HEK293 (cell line): ENCODE data around the gene PLAC8L1.

ENCODE experiments used
- CTCF ChIA-PET: fragments of 350-600 bp; formaldehyde crosslinking; extraction: SDS; loops from one replicate; lab custom pipeline; 2021; ENCODE audit warnings: antibody characterized with exemption; lab: Yijun Ruan, JAX
- POLR2A ChIA-PET: fragments of 300-600 bp; formaldehyde crosslinking; extraction: SDS; loops from one replicate; lab custom pipeline; 2020; ENCODE audit warnings: antibody characterized with exemption, inconsistent platforms; lab: Yijun Ruan, JAX
- H3K27ac ChIP-seq: fragments of 200-500 bp; sonication (Bioruptor generic); 2 replicates; pipeline ENCODE4 v1.5.1; 2014; ENCODE audit warnings: low read depth, low read length, control low read depth, inconsistent platforms; ENCODE audit errors: extremely low read depth
- H3K36me3 ChIP-seq, 2 experiments: fragments of 200-500 bp in 1 of 2; sonication (Bioruptor generic) in 1 of 2; 1 replicate in 1 of 2; 2 replicates in 1 of 2; pipeline ENCODE4 v1.5.1; 2014 to 2017; ENCODE audit warnings: inconsistent platforms in 2 of 2, low read length in 2 of 2; ENCODE audit not compliant: control insufficient read depth in 2 of 2, insufficient read depth in 1 of 2
- H3K4me1 ChIP-seq: fragments of 200-500 bp; sonication (Bioruptor generic); 2 replicates; pipeline ENCODE4 v1.5.1; 2014; ENCODE audit warnings: mild to moderate bottlenecking, low read length, inconsistent platforms; ENCODE audit not compliant: control insufficient read depth, insufficient read depth
- H3K4me3 ChIP-seq: 2 replicates; pipeline ENCODE4 v1.5.1; 2011; ENCODE audit warnings: low read depth, mild to moderate bottlenecking, control low read depth, low read length, moderate library complexity
- H3K9me3 ChIP-seq: fragments of 200-500 bp; sonication (Bioruptor generic); 2 replicates; pipeline ENCODE4 v1.5.1; 2014; ENCODE audit warnings: low read depth, low read length, inconsistent platforms; ENCODE audit not compliant: control insufficient read depth, insufficient read depth
- GLI2 ChIP-seq: fragments of 450-650 bp; formaldehyde crosslinking; IDR thresholded peaks from 2 replicates; pipeline ENCODE4; 2017; ENCODE audit warnings: missing biosample characterization, missing genetic modification characterization, low read depth, borderline replicate concordance
- GLIS1 ChIP-seq: fragments of 450-650 bp; formaldehyde crosslinking; IDR thresholded peaks from 2 replicates; pipeline ENCODE4 v1.5.1; 2016; ENCODE audit warnings: missing biosample characterization, missing genetic modification characterization
- HOXC10 ChIP-seq: sonication (generic); formaldehyde crosslinking; IDR thresholded peaks from 2 replicates; pipeline ENCODE4 v1.8.1; 2023; ENCODE audit warnings: mild to moderate bottlenecking, missing genetic modification reagents
- HOXD13 ChIP-seq: sonication (generic); formaldehyde crosslinking; IDR thresholded peaks from 2 replicates; pipeline ENCODE4 v1.8.0; 2022; ENCODE audit warnings: missing genetic modification reagents, borderline replicate concordance
- SCRT2 ChIP-seq: fragments of 450-650 bp; formaldehyde crosslinking; IDR thresholded peaks from 2 replicates; pipeline ENCODE4 v1.5.1; 2016; ENCODE audit warnings: missing biosample characterization, missing genetic modification characterization
- WT1 ChIP-seq: fragments of 450-650 bp; formaldehyde crosslinking; IDR thresholded peaks from 2 replicates; pipeline ENCODE4 v1.5.1; 2016; ENCODE audit warnings: missing biosample characterization, missing genetic modification characterization
- ZFP3 ChIP-seq: fragments of 450-650 bp; formaldehyde crosslinking; IDR thresholded peaks from 2 replicates; pipeline ENCODE4 v1.5.1; 2016; ENCODE audit warnings: low read depth, missing biosample characterization, missing genetic modification characterization
- ZFP41 ChIP-seq: fragments of 450-650 bp; formaldehyde crosslinking; IDR thresholded peaks from 2 replicates; pipeline ENCODE4 v1.5.1; 2016; ENCODE audit warnings: missing biosample characterization, missing genetic modification characterization, borderline replicate concordance
- ZNF10 ChIP-seq: fragments of 450-650 bp; formaldehyde crosslinking; IDR thresholded peaks from 2 replicates; pipeline ENCODE4 v1.5.1; 2017; ENCODE audit warnings: missing biosample characterization, missing genetic modification characterization
- ZNF133 ChIP-seq: fragments of 450-650 bp; formaldehyde crosslinking; IDR thresholded peaks from 2 replicates; pipeline ENCODE4 v1.5.1; 2016; ENCODE audit warnings: missing biosample characterization, missing genetic modification characterization
- ZNF146 ChIP-seq: fragments of 450-650 bp; formaldehyde crosslinking; IDR thresholded peaks from 2 replicates; pipeline ENCODE4 v1.5.1; 2016; ENCODE audit warnings: missing biosample characterization, missing genetic modification characterization
- ZNF155 ChIP-seq: fragments of 450-650 bp; formaldehyde crosslinking; IDR thresholded peaks from 2 replicates; pipeline ENCODE4 v1.5.1; 2016; ENCODE audit warnings: missing biosample characterization, missing genetic modification characterization
- ZNF292 ChIP-seq: fragments of 450-650 bp; formaldehyde crosslinking; IDR thresholded peaks from 2 replicates; pipeline ENCODE4 v1.5.1; 2016; ENCODE audit warnings: low read depth, missing biosample characterization, missing genetic modification characterization, borderline replicate concordance
- ZNF354C ChIP-seq: fragments of 450-650 bp; formaldehyde crosslinking; IDR thresholded peaks from 2 replicates; pipeline ENCODE4 v1.5.1; 2016; ENCODE audit warnings: missing biosample characterization, missing genetic modification characterization, low read depth, borderline replicate concordance
- ZNF37A ChIP-seq: fragments of 450-650 bp; IDR thresholded peaks from 2 replicates; pipeline ENCODE4 v1.5.1; 2018; ENCODE audit warnings: missing biosample characterization, missing genetic modification characterization
- ZNF391 ChIP-seq: fragments of 450-650 bp; formaldehyde crosslinking; IDR thresholded peaks from 2 replicates; pipeline ENCODE4 v1.5.1; 2016; ENCODE audit warnings: low read depth, missing biosample characterization, missing genetic modification characterization, borderline replicate concordance
- ZNF449 ChIP-seq: fragments of 450-650 bp; formaldehyde crosslinking; IDR thresholded peaks from 2 replicates; pipeline ENCODE4 v1.5.1; 2017; ENCODE audit warnings: missing biosample characterization, mild to moderate bottlenecking, missing genetic modification characterization, moderate library complexity
- ZNF510 ChIP-seq: fragments of 450-650 bp; formaldehyde crosslinking; IDR thresholded peaks from 2 replicates; pipeline ENCODE4 v1.5.1; 2018; ENCODE audit warnings: mild to moderate bottlenecking, missing genetic modification characterization, missing biosample characterization; ENCODE audit not compliant: insufficient replicate concordance
- ZNF585B ChIP-seq: fragments of 450-650 bp; formaldehyde crosslinking; IDR thresholded peaks from 2 replicates; pipeline ENCODE4 v1.5.1; 2016; ENCODE audit warnings: missing biosample characterization, missing genetic modification characterization
- ZNF639 ChIP-seq: fragments of 450-650 bp; formaldehyde crosslinking; IDR thresholded peaks from 2 replicates; pipeline ENCODE4 v1.5.1; 2016; ENCODE audit warnings: missing biosample characterization, missing genetic modification characterization
- ZNF645 ChIP-seq: fragments of 450-650 bp; formaldehyde crosslinking; IDR thresholded peaks from 2 replicates; pipeline ENCODE4; 2016; ENCODE audit warnings: missing biosample characterization, missing genetic modification characterization
- ZNF664 ChIP-seq: fragments of 450-650 bp; formaldehyde crosslinking; IDR thresholded peaks from 2 replicates; pipeline ENCODE4 v1.5.1; 2016; ENCODE audit warnings: missing biosample characterization, missing genetic modification characterization
- ZNF777 ChIP-seq: fragments of 450-650 bp; formaldehyde crosslinking; IDR thresholded peaks from 2 replicates; pipeline ENCODE4 v1.5.1; 2017; ENCODE audit warnings: missing biosample characterization, missing genetic modification characterization, borderline replicate concordance
- ZNF837 ChIP-seq: fragments of 450-650 bp; formaldehyde crosslinking; IDR thresholded peaks from 2 replicates; pipeline ENCODE4 v1.5.1; 2016; ENCODE audit warnings: missing biosample characterization, missing genetic modification characterization
- ZNF843 ChIP-seq: fragments of 450-650 bp; formaldehyde crosslinking; IDR thresholded peaks from 2 replicates; pipeline ENCODE4 v1.5.1; 2016; ENCODE audit warnings: missing biosample characterization, missing genetic modification characterization
- ZSCAN23 ChIP-seq: fragments of 450-650 bp; formaldehyde crosslinking; IDR thresholded peaks from 2 replicates; pipeline ENCODE4 v1.5.1; 2016; ENCODE audit warnings: missing biosample characterization, missing genetic modification characterization
- ZXDB ChIP-seq: fragments of 450-650 bp; formaldehyde crosslinking; IDR thresholded peaks from 2 replicates; pipeline ENCODE4 v1.5.1; 2016; ENCODE audit warnings: missing biosample characterization, missing genetic modification characterization
- TF ChIP-seq, protein P1 (sequence below): fragments of 450-650 bp; formaldehyde crosslinking; IDR thresholded peaks from 2 replicates; pipeline ENCODE4 v1.5.1; 2016; ENCODE audit warnings: missing biosample characterization, missing genetic modification characterization

Gene PLAC8L1

GRCh38 chr5:146072595-146072994 lies 32.8 kb downstream of the PLAC8L1 start (continued):
- TF ChIP-seq ZNF391 (tag by site-specific recombination) (no peak), ZFP3 (tag by site-specific recombination) (no peak), ZNF843 (no peak), WT1 (tag by site-specific recombination) (no peak), ZNF585B (tag by site-specific recombination) (no peak), ZNF146 (tag by site-specific recombination) (no peak), ZNF449 (no peak)
- TF ChIP-seq, all 188 proteins: peak for 0

- TF ChIP-seq GLI2 (tag by site-specific recombination): no peak
- TF ChIP-seq GLIS1 (tag by site-specific recombination): no peak
- no peak for TF ChIP-seq ZNF133 (tag by site-specific recombination)
- TF ChIP-seq, all 188 proteins: peak for 0
- no peak overlapping the region for H3K4me3 ChIP-seq
- no peaks in the 10 kb centered on the region for H3K4me1 ChIP-seq
- no peak overlapping the region for H3K27ac ChIP-seq
- no peaks in the 10 kb centered on the region for H3K9me3 ChIP-seq
- ChIA-PET POLR2A (no interaction called here), CTCF (interaction anchor here (0.5 to 1.6 kb wide), 3 partner anchors 59 to 1846 kb away, joined by 3 to 6 read pairs (median 6); no protein-coding TSS in a partner anchor)
- H3K36me3 ChIP-seq: no peaks in the 10 kb centered on the region
These were observed 34.2 kb downstream of the PLAC8L1 start for GRCh38 chr5:146071171-146071570.

GRCh38 chr5:146070746-146071145 lies 34.6 kb downstream of the PLAC8L1 start:
- CTCF ChIA-PET: interaction anchor here (0.6 to 1.6 kb wide), 2 partner anchors 60 to 225 kb away, joined by 3 to 6 read pairs; no protein-coding TSS in a partner anchor
- H3K4me3 ChIP-seq: no peak overlapping the region
- POLR2A ChIA-PET: no interaction called here
- no peaks in the 10 kb centered on the region for H3K9me3 ChIP-seq
- no peaks in the 10 kb centered on the region for H3K4me1 ChIP-seq
- H3K36me3 ChIP-seq: no peaks in the 10 kb centered on the region
- no peak overlapping the region for H3K27ac ChIP-seq
- TF ChIP-seq ZNF133 (tag by site-specific recombination) (no peak), ZNF10 (tag by site-specific recombination) (no peak), SCRT2 (no peak), ZNF645 (tag by site-specific recombination) (no peak), ZFP41 (tag by site-specific recombination) (no peak), ZNF510 (tag by site-specific recombination) (no peak), ZNF639 (tag by site-specific recombination) (no peak), ZNF777 (tag by site-specific recombination) (no peak)

DNA sequence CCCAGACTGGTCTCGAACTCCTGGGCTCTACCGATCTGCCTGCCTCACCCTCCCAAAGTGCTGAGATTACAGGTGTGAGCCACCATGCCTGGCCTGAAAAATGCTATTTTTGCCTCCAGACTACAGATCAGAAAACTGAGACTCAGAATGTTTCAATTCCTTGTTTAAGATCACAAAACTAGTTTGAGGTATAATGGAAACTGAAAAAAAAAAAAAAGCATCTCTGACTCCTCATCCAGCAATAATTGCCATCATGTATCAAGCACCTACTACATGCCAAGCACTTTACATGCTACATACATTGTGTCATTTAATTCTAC lies 35.6 kb downstream of the PLAC8L1 start:
- H3K27ac ChIP-seq: no peak overlapping the region
- TF ChIP-seq ZNF837 (tag by site-specific recombination): no peak
- no peak for TF ChIP-seq ZNF292 (tag by site-specific recombination)
- no peak for TF ChIP-seq ZNF354C (tag by site-specific recombination)
- TF ChIP-seq ZXDB (tag by site-specific recombination): no peak
- no peak for TF ChIP-seq ZNF37A
- TF ChIP-seq ZNF155 (tag by site-specific recombination): no peak
- no peak for TF ChIP-seq ZNF664 (tag by site-specific recombination)
- TF ChIP-seq ZSCAN23 (tag by site-specific recombination): no peak
- no peak for TF ChIP-seq HOXD13 (CRISPR knock-in tag)
- TF ChIP-seq, protein P1, sequence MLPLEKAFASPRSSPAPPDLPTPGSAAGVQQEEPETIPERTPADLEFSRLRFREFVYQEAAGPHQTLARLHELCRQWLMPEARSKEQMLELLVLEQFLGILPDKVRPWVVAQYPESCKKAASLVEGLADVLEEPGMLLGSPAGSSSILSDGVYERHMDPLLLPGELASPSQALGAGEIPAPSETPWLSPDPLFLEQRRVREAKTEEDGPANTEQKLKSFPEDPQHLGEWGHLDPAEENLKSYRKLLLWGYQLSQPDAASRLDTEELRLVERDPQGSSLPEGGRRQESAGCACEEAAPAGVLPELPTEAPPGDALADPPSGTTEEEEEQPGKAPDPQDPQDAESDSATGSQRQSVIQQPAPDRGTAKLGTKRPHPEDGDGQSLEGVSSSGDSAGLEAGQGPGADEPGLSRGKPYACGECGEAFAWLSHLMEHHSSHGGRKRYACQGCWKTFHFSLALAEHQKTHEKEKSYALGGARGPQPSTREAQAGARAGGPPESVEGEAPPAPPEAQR (tag by site-specific recombination): no peak
- no peak for TF ChIP-seq HOXC10 (CRISPR knock-in tag)

More for the DNA sequence above, 35.6 kb downstream of the PLAC8L1 start:
- Histone ChIP-seq H3K4me1 (no peaks in the 10 kb centered on the region), H3K9me3 (no peaks in the 10 kb centered on the region), H3K36me3 (no peaks in the 10 kb centered on the region), H3K4me3 (no peak overlapping the region)
- ChIA-PET CTCF (no interaction called here), POLR2A (no interaction called here)
